GM12873 (cell line): ENCODE results near the gene CTNND2.

Experiments
- CTCF ChIP-seq: IDR thresholded peaks from 2 replicates; pipeline ENCODE4 v1.5.1; 2012; ENCODE audit warnings: low read depth, mild to moderate bottlenecking, moderate library complexity, low read length, control low read depth; ENCODE audit not compliant: insufficient read depth; ENCODE audit errors: missing control alignments

The CTNND2 gene

GRCh38 chr5:11329679-11330078, 574.6 kb downstream of the CTNND2 start:
- TF ChIP-seq CTCF: no peak

GRCh38 chr5:11324521-11325289, 579.5 kb downstream of the CTNND2 start:
- TF ChIP-seq CTCF: no peak

GRCh38 chr5:11323761-11324160, 580.5 kb downstream of the CTNND2 start:
- TF ChIP-seq CTCF: no peak

- no peak for TF ChIP-seq CTCF
Observed at GRCh38 chr5:11322133-11322532, 582.1 kb downstream of the CTNND2 start.

- no peak for TF ChIP-seq CTCF
Observed at GRCh38 chr5:11319836-11320580, 584.2 kb downstream of the CTNND2 start.

- no peak for TF ChIP-seq CTCF
Observed at GRCh38 chr5:11311731-11312130, 592.5 kb downstream of the CTNND2 start.

GRCh38 chr5:11311272-11311671, 593.0 kb downstream of the CTNND2 start:
- TF ChIP-seq CTCF: no peak
